ENCODE data around the gene TESMIN.

TESMIN gene

DNA sequence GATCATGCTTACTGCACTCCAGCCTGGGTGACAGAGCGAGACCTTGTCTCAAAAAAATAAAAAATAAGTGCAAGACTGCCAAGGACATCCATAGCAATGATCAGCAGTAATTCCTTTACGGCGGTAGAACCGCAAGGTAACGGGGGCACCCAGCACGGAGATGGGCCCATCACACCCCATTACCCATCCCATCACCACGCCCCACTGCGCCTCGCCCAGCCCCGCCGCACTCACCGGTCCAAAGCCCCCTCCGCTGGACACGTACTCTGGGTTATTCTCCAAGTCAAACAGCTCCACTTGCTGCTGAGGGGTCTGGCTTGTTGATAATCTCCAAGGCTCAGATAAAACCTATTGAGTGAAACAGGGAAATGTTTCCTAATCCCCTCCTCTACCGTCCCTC, 8.7 kb upstream of the TESMIN start:
- no peak for DNase-seq

DNA sequence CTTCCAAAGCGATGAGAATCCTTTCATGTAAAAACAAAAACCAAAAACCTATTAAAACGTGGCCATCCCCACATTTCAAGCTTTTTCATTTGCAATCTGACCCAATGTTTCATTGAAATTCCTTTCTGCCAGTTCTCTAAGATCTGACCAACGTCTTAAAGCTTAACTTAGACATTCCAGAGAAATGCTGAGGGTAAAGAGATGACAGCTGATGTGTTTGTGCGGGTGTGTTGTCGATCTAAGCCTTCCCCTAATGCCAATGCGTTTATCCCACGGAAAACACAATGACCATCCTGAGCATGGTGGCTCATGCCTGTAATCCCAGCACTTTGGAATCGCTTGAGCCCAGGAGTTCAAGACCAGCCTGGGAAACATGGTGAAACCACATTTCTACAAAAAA, 6.4 kb upstream of the TESMIN start:
- DNase-seq: no peak

DNA sequence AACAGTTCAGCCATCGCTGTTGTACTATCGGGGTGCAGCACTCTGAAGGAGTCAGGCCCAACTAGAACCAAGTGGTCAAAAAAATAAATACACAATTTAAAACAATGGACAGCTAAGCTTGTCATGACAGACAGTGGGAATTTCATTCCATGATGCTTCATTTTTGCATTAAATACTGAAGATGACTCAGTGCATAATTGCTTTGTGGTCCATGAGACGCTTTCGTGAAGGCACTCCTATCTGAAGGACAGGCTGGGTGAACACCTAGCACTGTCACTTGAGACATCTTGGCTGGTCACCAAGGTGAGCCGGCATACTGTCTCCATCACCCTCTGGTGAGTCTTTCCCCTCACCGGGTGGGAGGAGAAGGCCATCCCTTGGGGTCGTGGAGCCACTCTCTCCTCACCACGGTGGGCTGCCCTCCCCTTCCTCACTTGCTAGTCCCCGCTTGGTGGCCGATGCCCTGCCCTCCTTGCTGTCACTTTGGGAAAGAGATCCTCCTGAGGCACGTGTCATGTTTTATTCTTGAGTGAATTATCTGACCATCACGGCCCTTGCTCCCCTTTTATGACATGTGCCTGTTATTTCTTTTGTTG, 4.9 kb upstream of the TESMIN start:
- no peak for DNase-seq

DNA sequence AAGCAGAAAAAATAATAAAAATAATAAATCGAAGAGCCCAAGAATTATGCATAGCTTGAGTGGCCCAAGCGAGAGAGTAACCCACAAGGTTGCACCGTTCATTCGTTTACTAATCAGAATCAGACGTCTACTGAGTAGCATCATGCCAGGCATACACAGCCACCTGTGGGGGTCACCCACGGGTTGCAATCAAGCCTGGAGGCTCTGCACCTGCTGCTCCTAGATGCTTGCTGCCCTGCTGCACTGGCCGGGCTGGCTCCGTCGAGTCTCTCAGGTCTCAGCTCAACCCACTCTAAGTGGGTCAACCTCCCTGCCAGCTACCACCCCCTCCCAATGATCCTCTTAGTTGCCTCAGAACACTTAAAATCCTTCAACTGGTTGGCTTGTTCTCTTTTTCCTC, 2.0 kb upstream of the TESMIN start:
- DNase-seq: no peak

DNA sequence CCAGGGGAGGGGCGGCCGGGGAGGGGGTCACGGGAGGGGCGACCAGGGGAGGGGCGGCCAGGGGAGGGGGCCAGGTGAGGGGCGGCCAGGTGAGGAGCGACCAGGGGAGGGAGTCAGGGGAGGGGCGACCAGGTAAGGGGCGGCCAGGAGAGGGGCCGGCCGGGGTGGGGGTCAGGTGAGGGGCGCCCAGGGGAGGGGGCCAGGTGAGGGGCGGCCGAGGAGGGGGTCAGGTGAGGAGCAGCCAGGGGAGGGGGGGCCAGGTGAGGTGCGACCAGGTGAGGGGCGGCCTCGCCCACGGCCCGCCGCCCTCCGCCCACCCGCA, 355 bp downstream of the TESMIN start:
- no peak for DNase-seq

DNA sequence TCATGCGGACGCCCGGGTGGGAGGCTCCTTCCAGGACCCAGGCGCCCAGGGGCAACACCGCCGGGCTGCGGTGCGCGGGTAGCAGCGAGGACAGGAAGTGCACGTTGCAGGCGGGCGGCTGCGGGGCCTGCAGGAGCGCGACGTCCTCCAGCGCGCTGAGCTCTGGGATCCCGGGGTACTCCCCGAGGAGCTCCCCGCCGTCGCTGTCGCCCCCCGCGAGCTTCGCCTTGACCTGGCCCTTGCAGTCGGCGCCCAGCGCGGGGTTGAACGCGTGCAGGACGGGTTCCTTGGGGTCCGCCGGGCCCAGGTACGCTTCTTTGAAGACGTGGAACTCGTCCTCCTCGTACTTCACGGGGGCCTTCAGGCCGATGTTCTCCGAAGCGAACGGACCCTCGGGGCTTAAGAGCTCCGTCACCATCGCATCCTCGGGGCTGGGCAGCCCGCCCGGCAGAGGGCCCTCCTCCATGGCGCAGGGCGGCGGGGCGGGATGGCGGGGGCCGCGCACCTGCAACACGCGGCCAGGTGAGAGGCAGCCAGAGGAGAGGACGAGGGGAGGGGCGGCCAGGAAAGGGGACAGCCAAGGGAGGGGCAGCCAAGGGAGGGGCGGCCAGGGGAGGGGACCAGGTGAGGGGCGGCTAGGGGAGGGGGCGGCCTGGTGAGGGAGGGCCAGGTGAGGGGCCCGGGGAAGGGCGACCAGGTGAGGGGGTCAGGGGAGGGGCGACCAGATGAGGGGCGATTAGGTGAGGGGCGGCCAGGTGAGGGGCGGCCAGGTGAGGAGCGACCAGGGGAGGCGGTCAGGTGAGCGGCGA, 921 bp downstream of the TESMIN start:
- DNase-seq: no peak

DNA sequence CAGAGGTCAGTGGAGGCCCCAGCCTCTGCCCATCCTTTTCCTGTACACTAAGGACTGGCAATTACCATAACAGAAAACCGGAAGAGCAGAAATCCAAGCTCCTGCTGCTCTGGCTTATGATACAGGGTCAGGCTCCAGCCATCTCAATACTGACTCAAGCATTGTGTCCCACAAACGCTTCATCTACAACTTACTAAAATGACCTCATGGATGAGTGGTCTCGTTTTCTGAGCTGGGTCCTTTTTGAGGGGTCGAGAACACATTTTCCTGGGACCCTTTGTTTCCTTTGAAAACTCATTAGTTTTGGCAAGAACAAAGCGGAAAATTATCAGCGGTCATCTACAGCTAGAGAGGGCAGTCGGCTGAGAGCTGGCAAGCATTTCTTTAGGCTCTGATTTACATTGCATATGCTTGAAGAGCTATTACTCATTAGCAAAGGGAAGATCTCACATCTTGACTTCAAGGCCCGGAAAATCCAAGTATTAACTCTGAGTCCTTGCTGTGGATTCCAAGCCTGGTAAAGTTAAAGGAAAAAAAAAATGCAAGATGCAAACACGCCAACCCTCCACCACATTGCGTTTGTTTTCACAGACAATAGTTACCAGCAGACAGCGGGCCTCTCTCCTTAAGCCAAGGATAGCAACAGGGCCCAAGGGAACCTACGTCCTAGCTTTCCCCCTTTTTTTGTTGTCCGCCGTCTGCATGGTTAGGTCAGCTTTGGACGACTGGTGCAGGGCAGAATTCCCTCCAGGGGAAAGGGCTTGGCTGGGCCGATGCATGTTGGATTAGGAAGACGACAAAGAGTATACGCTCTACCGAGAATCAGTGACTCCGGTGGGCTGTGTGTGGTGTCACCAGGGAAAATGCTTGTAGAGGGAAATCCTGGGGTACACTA, 1.8 kb downstream of the TESMIN start:
- DNase-seq: no peak

DNA sequence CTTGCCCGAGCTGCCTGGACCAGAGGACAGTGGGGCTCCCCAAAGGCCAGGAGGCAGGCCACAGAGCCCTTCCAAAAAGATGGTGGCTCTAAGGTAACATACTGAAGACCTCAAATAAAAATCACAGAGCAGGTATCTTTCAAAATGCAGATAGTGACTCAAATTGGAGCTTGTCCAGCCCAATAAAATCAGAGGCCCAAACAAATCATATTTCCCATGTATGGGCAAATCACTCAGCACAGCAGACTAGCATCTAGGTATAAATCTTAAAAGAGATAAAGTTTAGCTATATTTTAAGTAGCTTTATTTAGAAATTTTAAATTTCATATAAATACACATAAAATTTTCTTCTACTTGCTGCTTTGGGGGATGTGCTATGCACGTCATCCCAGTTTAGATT, 3.3 kb downstream of the TESMIN start:
- no peak for DNase-seq

DNA sequence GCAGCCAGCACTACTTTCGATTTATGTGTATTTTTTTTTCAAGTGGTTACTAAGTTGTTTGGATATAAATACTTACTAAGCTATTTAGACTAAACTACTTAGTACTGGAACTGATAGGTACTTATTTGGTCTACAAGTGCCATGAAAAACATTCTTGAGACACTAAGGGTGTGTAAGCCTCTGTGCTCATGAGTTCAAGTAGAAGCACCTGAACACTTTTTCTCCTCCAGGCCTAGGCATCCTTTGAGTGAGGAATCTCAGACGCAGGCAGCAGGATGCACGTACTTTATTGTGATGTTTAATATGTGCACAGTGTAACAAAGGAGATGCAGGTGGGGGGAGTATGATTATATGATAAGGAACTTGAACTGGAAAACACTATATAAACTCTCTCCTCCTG, 7.8 kb downstream of the TESMIN start:
- DNase-seq: no peak

DNA sequence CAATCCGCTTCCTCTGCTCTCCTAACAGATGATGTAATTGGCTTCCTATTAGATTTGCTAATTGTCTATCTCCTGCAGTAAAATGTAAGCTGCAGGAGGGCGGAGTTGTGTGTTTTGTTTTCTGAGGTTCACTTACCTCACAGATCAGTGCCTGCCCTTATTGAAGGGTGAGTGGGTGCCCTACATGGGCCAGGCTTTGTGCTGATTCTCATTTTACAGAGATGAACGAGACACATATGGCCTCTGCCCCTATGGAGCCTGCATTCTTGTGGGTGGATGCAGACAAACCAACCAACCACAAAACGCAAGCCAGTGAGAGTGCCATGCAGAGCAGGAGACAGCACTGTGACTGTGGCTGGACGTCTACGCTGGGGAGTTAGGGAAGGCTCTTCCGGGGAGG, 9.9 kb downstream of the TESMIN start:
- no peak for DNase-seq

DNA sequence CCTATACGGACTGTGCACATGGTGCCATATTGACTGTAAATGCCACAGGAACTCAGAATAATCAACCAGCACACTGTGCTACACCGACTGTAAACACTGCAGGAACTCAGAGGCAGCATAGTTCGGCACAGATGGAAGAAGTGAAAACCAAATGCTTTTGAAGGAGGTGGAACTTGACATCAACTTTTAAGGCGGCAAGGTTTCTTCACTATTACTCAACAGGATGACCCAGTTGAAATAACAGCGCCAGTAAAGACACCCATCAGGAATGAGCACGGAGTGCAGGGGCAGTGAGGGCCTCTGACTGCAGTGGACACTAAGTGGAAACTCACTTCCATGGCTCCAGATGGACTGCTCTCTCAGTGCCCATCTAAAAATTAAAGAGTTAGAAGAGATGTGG, 15.7 kb downstream of the TESMIN start:
- DNase-seq: no peak

DNA sequence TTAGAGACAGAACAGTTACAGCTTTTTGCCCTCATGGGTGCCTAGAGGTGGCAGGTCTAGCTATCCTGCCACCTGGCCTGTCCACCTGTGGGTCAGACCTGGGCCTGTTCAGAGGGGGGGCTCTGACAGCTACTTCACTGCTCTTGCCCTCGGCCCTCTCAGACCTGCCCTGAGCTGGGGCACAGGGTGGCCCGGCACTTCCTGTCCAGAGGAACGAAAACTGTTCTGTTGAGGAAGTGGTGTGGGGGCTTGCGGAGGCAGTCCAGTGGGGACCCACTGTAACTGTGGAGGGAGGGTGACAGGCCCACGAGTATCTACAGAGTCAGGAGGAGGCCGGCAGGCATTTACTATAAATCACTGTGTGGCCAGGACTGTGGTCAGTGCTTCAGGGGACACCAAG, 16.2 kb downstream of the TESMIN start:
- DNase-seq: no peak

DNA sequence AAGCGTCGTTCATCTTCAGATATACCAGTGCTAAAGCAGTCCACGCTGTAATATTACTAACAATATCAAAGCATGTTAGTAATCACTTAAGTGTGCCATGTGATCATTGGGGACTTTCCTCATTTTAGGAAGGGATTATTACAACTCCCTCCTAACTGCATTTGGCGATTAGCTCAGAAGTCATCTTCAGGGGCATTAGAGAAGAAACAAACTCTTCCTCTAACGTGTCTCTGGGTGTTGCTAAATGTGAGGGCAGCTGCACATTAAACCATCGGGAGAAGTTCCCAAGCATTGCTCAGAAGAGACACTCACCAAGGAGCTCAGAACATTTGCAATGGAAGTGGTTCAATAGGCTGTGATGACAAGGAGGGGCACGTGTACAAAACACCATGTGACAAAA, 17.2 kb downstream of the TESMIN start:
- no peak for DNase-seq

DNA sequence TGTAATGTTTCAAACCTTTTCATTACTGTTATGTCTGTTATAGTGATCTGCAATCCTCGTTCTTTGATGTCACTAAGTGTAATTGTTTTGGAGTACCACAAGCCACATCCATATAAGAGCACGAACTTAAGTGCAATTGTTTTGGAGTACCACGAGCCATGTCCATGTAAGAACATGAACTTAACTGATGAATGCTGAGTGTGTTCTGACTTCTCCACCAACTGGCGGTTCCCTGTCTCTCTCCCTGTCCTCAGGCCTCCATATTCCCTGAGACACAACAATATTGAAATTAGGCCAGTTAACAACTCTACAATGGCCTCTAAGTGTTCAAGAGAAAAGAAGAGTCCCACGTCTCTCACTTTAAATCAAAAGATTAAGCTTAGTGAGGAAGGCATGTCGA, 23.5 kb downstream of the TESMIN start:
- DNase-seq: no peak

DNA sequence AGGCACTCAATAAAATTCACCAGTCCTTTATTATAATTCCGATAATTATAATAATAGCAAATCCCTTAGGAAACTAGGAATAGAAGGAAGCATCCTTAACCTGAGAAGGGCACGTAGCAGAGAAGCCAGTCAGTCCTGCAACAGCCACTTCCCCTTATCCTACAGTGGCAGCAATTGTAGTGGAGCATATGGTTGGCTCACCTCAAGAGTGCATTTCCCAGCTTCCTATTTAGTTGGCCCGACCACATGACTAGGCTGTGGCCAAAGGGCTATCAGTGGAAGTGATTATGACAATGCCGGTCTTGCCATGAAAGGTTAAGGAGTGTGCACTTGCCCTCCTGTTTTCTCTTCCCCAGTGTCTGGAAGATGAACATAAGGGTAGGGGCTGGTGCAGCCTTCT, 27.0 kb downstream of the TESMIN start:
- DNase-seq: no peak

DNA sequence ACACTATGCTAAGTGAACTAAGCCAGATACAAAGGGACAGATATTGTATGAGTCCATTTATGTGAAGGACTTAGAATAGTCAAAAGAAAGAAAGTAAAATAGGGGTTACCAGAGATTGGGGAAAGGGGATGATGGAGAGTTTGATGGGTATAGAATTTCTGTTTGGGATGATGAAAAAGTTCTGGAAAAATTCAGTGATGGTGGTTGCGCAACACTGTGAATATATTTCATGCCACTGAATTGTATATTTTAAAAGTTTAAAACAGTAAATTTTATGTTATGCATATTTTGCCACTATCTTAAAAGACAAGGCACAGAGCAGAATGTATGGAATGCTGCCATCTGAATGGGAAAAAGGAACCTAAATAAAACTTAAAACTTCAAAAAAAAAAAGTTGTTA, 29.2 kb downstream of the TESMIN start:
- DNase-seq: no peak

DNA sequence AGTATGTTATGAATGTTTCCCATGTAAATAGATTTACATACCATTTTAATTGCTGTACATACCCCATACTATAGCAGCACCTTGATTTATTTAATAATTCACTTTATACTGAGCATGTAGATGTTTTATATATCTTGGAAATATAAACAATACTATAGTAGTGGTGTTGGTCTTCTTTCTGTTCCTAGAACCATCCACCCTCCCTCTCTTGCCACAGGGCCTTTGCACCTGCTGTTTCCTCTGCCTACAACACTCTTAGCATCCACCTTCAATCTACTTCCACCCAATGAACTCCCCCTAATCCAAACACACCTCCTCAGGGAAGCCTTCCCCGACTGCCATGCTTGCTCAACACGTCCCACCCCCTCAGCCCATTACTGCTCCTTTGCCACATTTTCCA, 30.2 kb downstream of the TESMIN start:
- DNase-seq: no peak

DNA sequence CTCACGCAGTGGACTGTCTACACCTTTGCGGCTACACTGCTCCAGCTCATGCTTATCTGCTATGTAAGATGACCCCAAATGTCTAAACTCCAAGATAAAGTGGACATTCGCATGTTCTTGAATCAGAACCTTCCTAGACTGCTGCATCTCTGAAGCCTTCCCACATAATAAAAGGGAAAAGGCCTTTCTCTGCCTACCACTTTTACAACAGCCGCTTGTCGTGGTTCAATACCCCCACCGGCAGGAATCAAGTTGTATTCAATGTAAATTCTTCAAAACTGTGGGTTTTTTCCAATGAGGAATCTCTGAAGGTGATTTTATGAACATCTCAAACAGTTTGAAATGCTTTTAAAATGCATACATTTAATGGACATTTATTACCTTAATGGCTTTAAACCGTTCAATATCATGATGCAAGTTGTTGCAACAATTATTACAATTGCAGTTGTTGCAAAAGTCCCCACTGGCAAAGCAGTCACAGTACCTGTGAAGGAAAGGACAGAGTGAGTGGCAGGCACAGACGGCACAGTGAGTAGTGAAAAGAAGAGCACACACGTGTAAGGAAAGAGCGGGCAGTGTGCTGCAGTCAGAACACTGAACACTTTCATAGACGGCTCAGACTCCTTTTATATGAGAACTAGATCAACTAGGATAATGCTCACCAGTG, 35.7 kb downstream of the TESMIN start:
- no peak for DNase-seq

DNA sequence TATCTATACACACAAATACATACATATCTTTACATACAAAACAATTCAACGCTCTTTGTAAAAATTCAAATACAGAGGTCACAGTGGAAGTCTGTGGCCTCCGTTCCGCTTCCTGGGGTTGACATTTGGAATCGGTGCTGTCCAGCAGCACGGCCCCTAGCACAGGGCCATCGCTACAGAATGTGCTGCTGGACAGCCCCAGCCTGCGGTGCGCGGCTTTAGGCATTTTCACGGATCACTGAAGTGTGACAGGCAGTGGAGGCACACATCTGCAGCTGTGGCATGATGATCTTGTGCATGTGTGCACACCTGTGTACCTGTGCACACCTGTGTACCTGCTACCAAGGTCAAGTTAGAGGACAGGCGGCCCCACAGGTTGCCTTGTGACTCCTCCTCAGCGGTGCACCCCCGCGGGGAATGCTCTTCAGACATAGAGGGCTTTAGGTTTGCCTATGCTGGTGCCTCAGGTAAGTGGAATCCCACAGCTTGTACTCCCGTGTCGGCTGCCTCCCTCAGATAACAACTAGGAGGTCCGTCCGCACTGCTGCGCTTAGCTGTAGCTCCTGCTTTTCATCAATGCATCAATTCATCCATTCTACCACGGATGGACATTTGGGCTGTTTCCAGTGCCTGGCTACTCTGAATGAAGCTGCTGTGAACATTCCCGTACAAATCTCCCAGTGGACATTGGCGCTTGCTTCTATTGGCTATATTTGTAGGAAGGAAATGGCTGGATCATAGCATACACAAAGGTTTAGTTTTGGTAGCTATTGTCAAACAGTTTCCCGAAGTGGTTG, 37.1 kb downstream of the TESMIN start:
- DNase-seq: no peak

DNA sequence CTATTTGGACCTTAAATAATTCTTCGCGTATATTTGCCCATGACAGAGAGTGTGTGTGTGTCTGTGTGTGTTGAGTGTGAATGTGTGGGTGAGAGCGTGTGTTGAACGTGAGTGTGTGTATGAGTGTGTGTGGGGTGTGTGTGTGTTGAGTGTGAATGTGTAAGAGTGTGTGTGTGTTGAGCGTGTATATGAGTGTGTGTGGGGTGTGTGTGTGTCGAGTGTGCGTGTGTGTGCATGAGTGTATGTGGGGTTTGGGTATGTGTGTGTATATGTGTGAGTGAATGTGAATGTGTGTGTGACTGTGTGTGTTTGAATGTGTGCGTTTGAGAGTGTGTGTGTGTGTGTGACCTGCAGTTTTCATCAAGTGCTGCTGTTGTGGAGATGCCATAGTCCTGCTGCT, 40.2 kb downstream of the TESMIN start:
- DNase-seq: no peak

DNA sequence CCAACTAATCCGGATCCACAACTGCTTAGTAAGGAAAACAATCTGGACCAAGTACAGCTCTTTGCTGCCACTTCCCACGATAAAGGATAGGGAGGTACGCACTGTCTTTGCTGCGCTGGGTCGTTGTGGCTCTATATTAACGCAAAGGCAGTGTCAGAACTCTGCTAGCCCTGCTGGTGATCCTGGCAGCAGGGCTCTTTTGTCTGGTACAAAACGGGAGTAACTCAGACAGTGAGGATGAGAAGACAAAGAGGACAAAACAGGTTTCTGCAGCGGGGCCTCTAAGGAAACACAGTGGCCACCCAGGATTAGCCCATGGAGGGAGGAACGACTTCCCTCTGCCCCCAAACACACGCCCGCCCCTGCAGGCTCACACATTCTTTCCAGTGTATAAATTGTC, 40.9 kb downstream of the TESMIN start:
- DNase-seq: no peak

DNA sequence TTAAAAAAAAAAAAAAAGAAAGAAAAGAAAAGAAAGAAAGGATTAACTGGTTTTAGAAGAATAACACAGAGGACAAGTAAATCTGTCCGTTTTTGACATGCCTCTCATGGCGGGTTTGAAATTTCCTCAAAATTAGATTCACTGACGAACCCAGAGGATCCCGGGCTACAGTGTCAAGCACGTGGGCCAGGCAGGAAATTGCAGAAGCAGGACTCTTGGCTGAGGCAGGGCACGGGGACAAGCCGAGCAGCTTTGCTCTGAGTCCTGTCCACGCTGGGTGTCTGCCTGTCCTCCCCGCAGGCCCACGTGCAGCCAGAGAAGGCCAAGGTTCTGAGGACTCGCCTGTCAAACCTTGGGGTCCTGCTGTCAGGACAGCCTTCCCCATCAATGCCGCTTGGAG, 42.3 kb downstream of the TESMIN start:
- no peak for DNase-seq

DNA sequence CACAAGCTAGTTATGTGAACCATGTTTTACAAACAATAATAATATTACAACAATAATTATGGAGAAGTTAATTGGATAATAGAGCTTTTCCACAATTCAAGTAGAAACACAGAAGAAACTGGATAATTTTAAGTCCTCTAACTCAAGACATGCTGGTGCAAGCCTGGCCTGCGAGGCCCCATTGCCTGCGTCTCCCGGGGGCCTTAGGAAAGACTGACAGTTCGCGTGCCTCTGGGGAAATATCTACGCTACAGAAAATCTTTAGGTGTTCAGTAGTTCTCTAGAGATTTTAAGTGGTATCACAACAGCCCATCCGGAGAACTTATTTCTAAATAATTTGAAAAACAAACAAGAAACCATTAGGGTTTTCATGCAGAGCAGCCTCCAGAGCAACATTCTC, 43.8 kb downstream of the TESMIN start:
- no peak for DNase-seq
